ENCODE results near the gene RGS3.

DNA sequence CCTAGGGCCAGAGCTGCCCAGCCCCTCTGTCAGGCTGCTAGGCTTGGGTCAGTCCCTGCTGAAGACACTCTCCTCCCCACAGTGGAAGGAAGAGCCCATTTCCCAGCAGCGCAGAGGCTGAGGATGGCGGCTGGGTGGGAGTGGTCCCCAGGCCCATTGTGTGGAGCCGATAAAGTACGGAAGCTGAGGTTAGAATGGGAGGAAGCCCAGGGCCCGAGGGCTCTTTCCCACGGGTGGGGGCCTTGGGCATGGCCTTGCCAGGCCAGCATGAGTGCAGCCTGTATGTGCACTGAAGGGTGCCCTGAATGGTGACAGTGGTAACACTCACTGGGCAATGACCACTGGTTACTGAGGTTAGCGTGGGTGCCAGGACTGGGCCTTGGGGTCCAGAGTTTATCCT lies 125.9 kb downstream of the RGS3 start:
- TF ChIP-seq, protein P1, sequence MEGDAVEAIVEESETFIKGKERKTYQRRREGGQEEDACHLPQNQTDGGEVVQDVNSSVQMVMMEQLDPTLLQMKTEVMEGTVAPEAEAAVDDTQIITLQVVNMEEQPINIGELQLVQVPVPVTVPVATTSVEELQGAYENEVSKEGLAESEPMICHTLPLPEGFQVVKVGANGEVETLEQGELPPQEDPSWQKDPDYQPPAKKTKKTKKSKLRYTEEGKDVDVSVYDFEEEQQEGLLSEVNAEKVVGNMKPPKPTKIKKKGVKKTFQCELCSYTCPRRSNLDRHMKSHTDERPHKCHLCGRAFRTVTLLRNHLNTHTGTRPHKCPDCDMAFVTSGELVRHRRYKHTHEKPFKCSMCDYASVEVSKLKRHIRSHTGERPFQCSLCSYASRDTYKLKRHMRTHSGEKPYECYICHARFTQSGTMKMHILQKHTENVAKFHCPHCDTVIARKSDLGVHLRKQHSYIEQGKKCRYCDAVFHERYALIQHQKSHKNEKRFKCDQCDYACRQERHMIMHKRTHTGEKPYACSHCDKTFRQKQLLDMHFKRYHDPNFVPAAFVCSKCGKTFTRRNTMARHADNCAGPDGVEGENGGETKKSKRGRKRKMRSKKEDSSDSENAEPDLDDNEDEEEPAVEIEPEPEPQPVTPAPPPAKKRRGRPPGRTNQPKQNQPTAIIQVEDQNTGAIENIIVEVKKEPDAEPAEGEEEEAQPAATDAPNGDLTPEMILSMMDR (IDR thresholded peaks at IDR 0.05 in 2 of 3, conservative IDR thresholded peaks at IDR 0.05 in 1 of 3; ENCODE audit: borderline replicate concordance in 1 of 3, insufficient read depth in 1 of 3, low read depth in 2 of 3, low read length in 2 of 3): no peak
- TF ChIP-seq, protein P2, sequence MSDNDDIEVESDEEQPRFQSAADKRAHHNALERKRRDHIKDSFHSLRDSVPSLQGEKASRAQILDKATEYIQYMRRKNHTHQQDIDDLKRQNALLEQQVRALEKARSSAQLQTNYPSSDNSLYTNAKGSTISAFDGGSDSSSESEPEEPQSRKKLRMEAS (IDR thresholded peaks at IDR 0.05): no peak
- TF ChIP-seq EZH2phosphoT487 (IDR thresholded peaks at IDR 0.05; ENCODE audit: borderline replicate concordance) (no peak), EZH2 (IDR thresholded peaks at IDR 0.05) (no peak), POLR2AphosphoS5 (IDR thresholded peaks at IDR 0.05; ENCODE audit: low read depth, low read length) (no peak), RAD21 (IDR thresholded peaks at IDR 0.05; ENCODE audit: low read depth) (no peak), CEBPB (IDR thresholded peaks at IDR 0.05; ENCODE audit: low read depth) (no peak), JUND (IDR thresholded peaks at IDR 0.05) (no peak), POLR2A (IDR thresholded peaks at IDR 0.05; ENCODE audit: borderline replicate concordance, extremely low read depth, insufficient read depth, insufficient read length) (no peak), YY1 (IDR thresholded peaks at IDR 0.05; ENCODE audit: extremely low read depth, insufficient replicate concordance, low read depth, low read length) (no peak), SIN3A (IDR thresholded peaks at IDR 0.05; ENCODE audit: low read depth) (no peak)
